GM12878 (cell line): ENCODE measurements around the gene FRAS1. TPM values are rescaled to one million over a fixed set of nuclear protein-coding genes. Genes with fewer than 3 reads are reported as not detected.
"Not testable (repeated sequence)": the region's sequence is repeated elsewhere in the genome, so short reads cannot be mapped to it uniquely, and the experiment has no call there.

Source experiments
- ATAC-seq: fragments of 200-7000 bp; cut with Tn5 transposase; 3 replicates; pipeline ENCODE4 v1.9.1; 2020; ENCODE audit warnings: mild to moderate bottlenecking, moderate library complexity
- BruUV-seq: library from RNA; stranded (reverse); fragments of 400-500 nt; replicated peaks from 2 replicates; lab custom pipeline; 2021; lab: Mats Ljungman, UMichigan
- CTCF ChIA-PET: fragments of 300-600 bp; sonication (Branson Sonifier 250); formaldehyde crosslinking; extraction: SDS; loops from one replicate; lab custom pipeline; 2021; ENCODE audit warnings: inconsistent platforms; lab: Yijun Ruan, JAX
- POLR2A ChIA-PET: fragments of 350-600 bp; formaldehyde crosslinking; extraction: SDS; loops from one replicate; lab custom pipeline; 2021; ENCODE audit warnings: inconsistent platforms; lab: Charles Lee
- RAD21 ChIA-PET: fragments of 300-600 bp; sonication (Branson Sonifier 250); formaldehyde crosslinking; loops from one replicate; lab custom pipeline; 2023; ENCODE audit warnings: antibody characterized with exemption; ENCODE audit not compliant: unreplicated experiment; lab: Charles Lee
- SMC1A ChIA-PET: fragments of 300-600 bp; sonication (Branson Sonifier 250); formaldehyde crosslinking; loops from one replicate; lab custom pipeline; 2023; ENCODE audit not compliant: unreplicated experiment, uncharacterized antibody; lab: Charles Lee
- DNase-seq: peaks from one replicate; pipeline ENCODE4 v3.0.0-alpha.2; 2011; ENCODE audit warnings: low read depth, low spot score
- FAIRE-seq: peaks from 3 replicates; lab custom pipeline; 2011; peaks lifted over from hg19 to GRCh38; lab: Jason Lieb, UNC
- H2AFZ ChIP-seq: 2 replicates; pipeline ENCODE4 v1.6.0; 2011; ENCODE audit warnings: low read depth, low read length, control low read depth; ENCODE audit not compliant: control insufficient read depth
- H3K27ac ChIP-seq: 2 replicates; pipeline ENCODE4 v1.5.1; 2011; ENCODE audit warnings: control low read depth; ENCODE audit not compliant: control insufficient read depth, insufficient read depth
- H3K27me3 ChIP-seq, 2 experiments: replicated peaks in 1 of 2; 2 replicates each; pipeline versions ENCODE4 v1.6.0 to v1.6.1; 2011; ENCODE audit warnings: low read length in 1 of 2; ENCODE audit not compliant: control insufficient read depth in 2 of 2, insufficient read depth in 2 of 2
- H3K36me3 ChIP-seq, 2 experiments: 2 replicates each; pipeline ENCODE4 v1.5.1; 2011; ENCODE audit warnings: low read length in 1 of 2; ENCODE audit not compliant: control insufficient read depth in 2 of 2, insufficient read depth in 2 of 2
- H3K4me1 ChIP-seq: 2 replicates; pipeline ENCODE4 v1.6.1; 2011; ENCODE audit warnings: mild to moderate bottlenecking, low read length, moderate library complexity, mixed read lengths; ENCODE audit not compliant: control insufficient read depth, insufficient read depth
- H3K4me2 ChIP-seq: 2 replicates; pipeline ENCODE4 v1.6.0; 2011; ENCODE audit warnings: control low read depth; ENCODE audit not compliant: control insufficient read depth, insufficient read depth
- H3K4me3 ChIP-seq: fragments of 200-600 bp; sonication (generic); 2 replicates; pipeline ENCODE4 v1.5.1; 2016
- H3K79me2 ChIP-seq: 2 replicates; pipeline ENCODE4 v1.6.0; 2011; ENCODE audit warnings: low read length; ENCODE audit not compliant: control insufficient read depth, insufficient read depth
- H3K9ac ChIP-seq: 2 replicates; pipeline ENCODE4 v1.8.0; 2011; ENCODE audit warnings: low read length, control low read depth, mixed read lengths; ENCODE audit not compliant: control insufficient read depth, insufficient read depth
- H3K9me3 ChIP-seq: replicated peaks from 3 replicates; pipeline ENCODE4 v1.5.1; 2011; ENCODE audit warnings: mild to moderate bottlenecking, low read length; ENCODE audit not compliant: control insufficient read depth, insufficient read depth
- H4K20me1 ChIP-seq: 2 replicates; pipeline ENCODE4 v1.6.0; 2011; ENCODE audit not compliant: control insufficient read depth, insufficient read depth
- BCL11A ChIP-seq: IDR thresholded peaks from 2 replicates; pipeline ENCODE4 v1.6.1; 2011; ENCODE audit warnings: low read depth, low read length
- KLF5 ChIP-seq: fragments of 450-650 bp; IDR thresholded peaks from 2 replicates; pipeline ENCODE4 v1.6.1; 2014; ENCODE audit warnings: mild to moderate bottlenecking; ENCODE audit not compliant: partially characterized antibody
- SPI1 ChIP-seq: IDR thresholded peaks from 2 replicates; pipeline ENCODE4 v1.6.1; 2011; ENCODE audit warnings: low read depth, mild to moderate bottlenecking, low read length, moderate library complexity, borderline replicate concordance; ENCODE audit not compliant: insufficient read depth
- WGBS: methylation state at CpG from one replicate; pipeline ENCODE4 v1.1.6; 2016; ENCODE audit warnings: low lambda C conversion rate; ENCODE audit not compliant: insufficient replicate concordance, insufficient coverage; ENCODE audit errors: missing lambda C conversion rate; 5-methylcytosine and 5-hydroxymethylcytosine counted together
- in situ Hi-C: fragments of 300-500 bp; cut with MboI; formaldehyde crosslinking; loops from 9 replicates; pipeline ENCODE4 v1.14.3; 2018; ENCODE audit warnings: mixed read lengths
- intact Hi-C: fragments of 100-400 bp; cut with micrococcal nuclease; formaldehyde crosslinking; loops from one replicate; pipeline ENCODE4 v1.14.2; 2022; ENCODE audit not compliant: unreplicated experiment
- polyA plus RNA-seq, 11 experiments: library from polyadenylated mRNA; depleted of rRNA in 4 of 11; unstranded in 6 of 11; stranded (reverse) in 5 of 11; fragments of >200 nt; fragmentation: Nextera tagmentation in 4 of 11; fragmentation: Illumina TruSeq in 1 of 11; extraction: Ambion mirVana in 4 of 11; extraction: Trizol in 1 of 11; gene quantifications; 1 replicate in 1 of 11; 2 replicates in 10 of 11; pipeline versions ENCODE4 v1.2.1 to v1.2.3, GENCODE V29; 2011 to 2016; ENCODE audit warnings: inconsistent platforms in 2 of 11, missing spikeins in 2 of 11, low read depth in 1 of 11
- total RNA-seq, 4 experiments: library from RNA; depleted of rRNA in 3 of 4; stranded (reverse); fragments of >200 nt in 3 of 4; fragmentation: Illumina TruSeq in 1 of 4; extraction: Trizol in 1 of 4; gene quantifications; 2 replicates each; pipeline versions ENCODE4 v1.2.1 to v1.2.3, GENCODE V29; 2013 to 2021
- TF ChIP-seq, protein P1 (sequence below): IDR thresholded peaks from 2 replicates; pipeline ENCODE4 v1.6.1; 2012; ENCODE audit warnings: low read length, inconsistent platforms

FRAS1 gene
- total and polyA plus RNA-seq, 10 of the 15 experiments (the other 5 are each of a cell fraction or from before 2014, with no cell fraction given) = 0.08 to 11.7 (median 0.20) TPM

DNA sequence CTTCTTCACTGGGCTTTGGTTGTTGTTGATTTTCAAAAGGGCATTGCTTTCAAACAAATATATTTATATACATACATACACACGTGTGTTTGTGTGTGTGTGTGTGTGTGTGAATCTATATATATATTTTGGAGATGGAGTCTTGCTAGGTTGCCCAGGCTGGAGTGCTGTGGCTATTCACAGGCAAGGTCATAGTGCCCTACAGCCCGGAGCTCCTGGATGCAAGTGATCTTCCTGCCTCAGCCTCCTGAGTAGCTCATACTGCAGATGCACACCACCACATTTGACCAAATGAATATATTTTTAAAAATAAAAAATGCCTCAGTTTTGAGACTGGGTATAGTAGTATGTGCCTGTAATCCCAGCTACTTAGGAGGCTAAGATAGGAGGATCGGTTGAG, 34.4 kb downstream of the FRAS1 start (continued):
- TF ChIP-seq KLF5 (no peak), SPI1 (no peak), BCL11A (no peak)
- TF ChIP-seq, protein P1, sequence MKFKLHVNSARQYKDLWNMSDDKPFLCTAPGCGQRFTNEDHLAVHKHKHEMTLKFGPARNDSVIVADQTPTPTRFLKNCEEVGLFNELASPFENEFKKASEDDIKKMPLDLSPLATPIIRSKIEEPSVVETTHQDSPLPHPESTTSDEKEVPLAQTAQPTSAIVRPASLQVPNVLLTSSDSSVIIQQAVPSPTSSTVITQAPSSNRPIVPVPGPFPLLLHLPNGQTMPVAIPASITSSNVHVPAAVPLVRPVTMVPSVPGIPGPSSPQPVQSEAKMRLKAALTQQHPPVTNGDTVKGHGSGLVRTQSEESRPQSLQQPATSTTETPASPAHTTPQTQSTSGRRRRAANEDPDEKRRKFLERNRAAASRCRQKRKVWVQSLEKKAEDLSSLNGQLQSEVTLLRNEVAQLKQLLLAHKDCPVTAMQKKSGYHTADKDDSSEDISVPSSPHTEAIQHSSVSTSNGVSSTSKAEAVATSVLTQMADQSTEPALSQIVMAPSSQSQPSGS = no peak
- TF ChIP-seq, all 136 proteins: peak for 0

DNA sequence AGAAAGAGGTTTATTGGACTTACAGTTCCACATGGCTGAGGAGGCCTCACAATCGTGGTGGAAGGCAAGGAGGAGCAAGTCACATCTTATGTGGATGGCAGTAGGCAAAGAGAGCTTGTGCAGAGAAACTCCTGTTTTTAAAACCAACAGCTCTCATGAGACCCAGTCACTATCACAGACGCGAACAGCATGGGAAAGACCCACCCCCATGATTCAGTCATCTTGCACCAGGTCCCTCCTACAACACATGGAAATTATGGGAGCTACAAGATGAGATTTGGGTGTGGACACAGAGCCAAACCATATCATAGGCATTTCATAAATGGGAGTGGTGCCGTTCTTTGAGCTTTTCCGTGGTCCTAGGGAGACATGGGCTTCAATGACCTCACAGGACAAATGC, 35.2 kb downstream of the FRAS1 start:
- H3K27me3 ChIP-seq, H3K4me3 ChIP-seq, H3K36me3 ChIP-seq, BruUV-seq, H4K20me1 ChIP-seq, DNase-seq, H3K4me1 ChIP-seq, ATAC-seq, RAD21 ChIA-PET, H3K79me2 ChIP-seq, in situ Hi-C loops, H3K9me3 ChIP-seq, intact Hi-C loops, H3K4me2 ChIP-seq, FAIRE-seq, H3K27ac ChIP-seq, H2AFZ ChIP-seq, H3K9ac ChIP-seq: not testable (repeated sequence)
- WGBS = 25% methylated on average over 5 of the region's 5 CpGs
- ChIA-PET CTCF (interaction anchor here (0.8 to 1.2 kb wide), 3 partner anchors 11 to 144 kb away, joined by 3 read pairs; no protein-coding TSS in a partner anchor), POLR2A (interaction anchor here (0.6 to 0.7 kb wide), 2 partner anchors 41 to 72 kb away, joined by 3 read pairs; no protein-coding TSS in a partner anchor), SMC1A (interaction anchor here (0.5 to 1.2 kb wide), 3 partner anchors 11 to 309 kb away, joined by 3 read pairs; no protein-coding TSS in a partner anchor)
